Fibroblast of the aortic adventitia (primary cell): ENCODE measurements around the gene NIPA2. TPM values are rescaled to one million over a fixed set of nuclear protein-coding genes. Genes with fewer than 3 reads are reported as not detected.

Source experiments
- DNase-seq: peaks from one replicate; pipeline ENCODE4 v3.0.0-alpha.2; 2010; ENCODE audit warnings: low read depth
- H3K4me3 ChIP-seq: 2 replicates; pipeline ENCODE4 v1.5.1; 2011; ENCODE audit warnings: low read depth, mild to moderate bottlenecking, control low read depth, low read length, moderate library complexity
- total RNA-seq: library from RNA; depleted of rRNA; stranded (reverse); fragments of >200 nt; gene quantifications from 2 replicates; pipeline ENCODE4 v1.2.3, GENCODE V29; 2012; ENCODE audit warnings: low replicate concordance
- TF ChIP-seq, protein P1 (sequence below): IDR thresholded peaks from 2 replicates; pipeline ENCODE4 v1.5.1; 2011; ENCODE audit warnings: mild to moderate bottlenecking, low read length, control low read depth, inconsistent platforms; ENCODE audit not compliant: insufficient read depth

NIPA2 gene
- total RNA-seq, 1 donor = 75.3 TPM

DNA sequence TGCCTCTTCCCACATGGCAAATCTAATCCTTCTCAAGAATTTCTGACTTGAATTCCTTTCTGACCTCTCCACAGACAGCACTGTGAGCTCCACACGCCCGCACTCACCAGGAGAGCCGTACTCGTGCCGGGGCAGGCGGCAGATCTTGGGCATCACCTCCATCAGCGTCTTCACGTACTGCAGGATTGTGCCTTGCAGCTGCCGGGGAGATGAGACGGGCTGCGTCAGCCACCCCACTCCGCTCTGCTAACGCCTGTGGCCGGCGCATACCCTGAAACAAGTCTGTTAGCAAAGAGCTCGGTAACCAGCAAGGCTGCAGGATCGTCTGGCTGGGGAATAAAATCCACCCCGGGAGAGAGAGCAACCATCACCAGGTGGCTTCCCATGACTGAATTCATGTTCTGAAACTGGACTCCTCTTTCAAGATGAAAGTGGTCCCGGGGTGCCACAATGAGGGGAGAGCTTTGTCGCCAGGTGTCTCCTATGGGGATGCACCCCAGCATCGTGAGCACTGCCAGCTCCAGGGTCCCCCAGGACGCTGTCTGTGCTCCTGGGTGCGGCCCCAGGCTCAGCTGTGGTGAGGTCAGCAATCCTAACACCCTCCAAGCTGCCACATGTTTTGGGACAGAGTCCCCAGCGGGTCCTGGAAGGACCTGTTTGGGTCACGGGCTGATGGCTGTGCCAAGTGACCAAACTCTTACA is 43.4 kb downstream of the NIPA2 start:
- H3K4me3 ChIP-seq = no peak overlapping the region
- no peak for DNase-seq
- TF ChIP-seq, protein P1, sequence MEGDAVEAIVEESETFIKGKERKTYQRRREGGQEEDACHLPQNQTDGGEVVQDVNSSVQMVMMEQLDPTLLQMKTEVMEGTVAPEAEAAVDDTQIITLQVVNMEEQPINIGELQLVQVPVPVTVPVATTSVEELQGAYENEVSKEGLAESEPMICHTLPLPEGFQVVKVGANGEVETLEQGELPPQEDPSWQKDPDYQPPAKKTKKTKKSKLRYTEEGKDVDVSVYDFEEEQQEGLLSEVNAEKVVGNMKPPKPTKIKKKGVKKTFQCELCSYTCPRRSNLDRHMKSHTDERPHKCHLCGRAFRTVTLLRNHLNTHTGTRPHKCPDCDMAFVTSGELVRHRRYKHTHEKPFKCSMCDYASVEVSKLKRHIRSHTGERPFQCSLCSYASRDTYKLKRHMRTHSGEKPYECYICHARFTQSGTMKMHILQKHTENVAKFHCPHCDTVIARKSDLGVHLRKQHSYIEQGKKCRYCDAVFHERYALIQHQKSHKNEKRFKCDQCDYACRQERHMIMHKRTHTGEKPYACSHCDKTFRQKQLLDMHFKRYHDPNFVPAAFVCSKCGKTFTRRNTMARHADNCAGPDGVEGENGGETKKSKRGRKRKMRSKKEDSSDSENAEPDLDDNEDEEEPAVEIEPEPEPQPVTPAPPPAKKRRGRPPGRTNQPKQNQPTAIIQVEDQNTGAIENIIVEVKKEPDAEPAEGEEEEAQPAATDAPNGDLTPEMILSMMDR = no peak

DNA sequence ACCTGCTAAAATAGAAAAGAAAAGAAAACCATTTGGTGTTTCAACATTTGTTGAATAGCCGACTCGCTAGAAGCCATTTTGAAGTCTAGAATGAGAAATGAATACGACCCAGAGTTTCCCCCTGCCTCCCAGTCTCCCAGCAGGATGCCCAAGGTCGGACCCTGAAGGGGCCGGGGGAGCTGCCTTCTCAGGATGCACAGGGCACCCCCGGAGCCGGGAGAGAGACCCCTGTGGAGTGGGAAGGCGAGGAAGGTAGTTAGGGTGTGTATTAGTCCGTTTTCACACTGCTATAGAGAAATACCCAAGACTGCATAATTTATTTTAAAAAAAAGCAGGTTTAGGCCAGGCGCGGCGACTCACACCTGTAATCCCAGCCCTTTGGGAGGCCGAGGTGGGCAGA is 44.7 kb downstream of the NIPA2 start:
- TF ChIP-seq, protein P1 = no peak
- no peak overlapping the region for H3K4me3 ChIP-seq
- DNase-seq = no peak

DNA sequence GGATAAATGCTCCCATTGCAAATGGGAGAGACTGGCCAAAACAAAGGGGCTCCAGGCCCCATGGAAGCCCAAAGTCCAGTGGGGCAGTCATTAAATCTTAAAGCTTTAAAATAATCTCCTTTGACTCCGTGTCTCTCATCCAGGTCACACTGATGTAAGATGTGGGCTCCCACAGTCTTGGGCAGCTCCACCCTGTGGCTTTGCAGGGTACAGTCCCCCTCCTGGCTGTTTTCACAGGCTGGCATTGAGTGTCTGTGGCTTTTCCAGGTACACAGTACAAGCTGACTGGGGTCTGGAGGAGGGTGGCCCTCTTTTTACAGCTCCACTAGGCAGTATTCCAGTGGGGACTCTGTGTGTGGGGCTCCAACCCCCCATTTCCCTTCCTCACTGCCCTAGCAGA is 45.9 kb downstream of the NIPA2 start:
- no peak for DNase-seq
- TF ChIP-seq, protein P1 = no peak
- no peak overlapping the region for H3K4me3 ChIP-seq

DNA sequence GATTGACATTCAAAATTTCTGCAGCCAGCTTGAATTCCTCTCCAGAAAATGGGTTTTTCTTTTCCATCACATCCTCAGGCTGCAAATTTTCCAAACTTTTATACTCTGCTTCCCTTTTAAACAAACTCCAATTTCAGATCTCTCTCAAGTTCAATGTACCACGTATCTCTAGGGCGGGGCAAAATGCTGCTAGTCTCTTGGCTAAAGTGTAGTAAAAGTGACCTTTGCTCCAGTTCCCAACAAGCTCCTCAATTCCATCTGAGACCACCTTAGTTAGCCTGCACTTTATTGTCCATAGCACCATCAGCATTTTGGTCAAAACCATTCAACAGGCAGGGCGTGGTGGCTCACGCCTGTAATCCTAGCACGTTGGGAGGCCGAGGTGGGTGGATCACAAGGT is 46.7 kb downstream of the NIPA2 start:
- no peak overlapping the region for H3K4me3 ChIP-seq
- no peak for DNase-seq
- TF ChIP-seq, protein P1 = no peak

DNA sequence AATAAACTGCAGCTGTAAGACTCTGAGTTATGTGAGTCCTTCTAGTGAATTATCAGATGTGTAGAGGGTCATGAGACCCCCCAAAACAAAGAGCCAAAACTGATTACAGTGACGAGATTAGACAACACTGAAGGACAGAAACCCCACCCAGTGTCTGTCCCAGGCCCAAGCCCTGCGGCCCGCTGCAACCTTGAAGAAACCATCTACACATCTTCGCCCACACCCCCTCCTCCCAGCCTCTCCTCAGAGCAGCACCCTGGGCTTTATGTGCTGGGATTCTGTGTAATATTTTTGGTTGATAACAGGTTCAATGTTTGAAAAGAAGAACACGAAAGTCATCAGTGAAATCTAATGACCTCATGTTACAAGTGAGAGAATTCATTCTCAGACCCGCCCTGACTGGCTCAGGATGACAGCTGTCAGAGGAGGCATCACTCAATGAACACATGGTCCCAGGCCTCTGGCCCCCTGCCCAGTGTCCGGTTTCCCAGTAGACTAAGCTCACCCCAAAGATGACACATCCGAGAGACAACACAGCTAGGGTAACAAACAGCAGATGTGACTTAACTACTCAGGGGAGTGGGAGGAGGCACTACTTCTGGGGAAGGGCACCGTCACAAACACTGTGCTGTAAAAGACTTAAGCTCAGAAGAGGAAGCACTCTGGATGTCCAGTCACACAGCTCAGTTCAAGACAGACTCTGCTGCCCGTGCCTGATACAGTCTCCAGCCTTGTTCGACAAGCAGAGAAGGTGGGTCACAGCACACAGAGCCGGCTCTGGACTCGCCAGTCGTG is 48.9 kb downstream of the NIPA2 start:
- TF ChIP-seq, protein P1 = no peak
- no peak overlapping the region for H3K4me3 ChIP-seq
- peak; percentile 36 for DNase-seq

DNA sequence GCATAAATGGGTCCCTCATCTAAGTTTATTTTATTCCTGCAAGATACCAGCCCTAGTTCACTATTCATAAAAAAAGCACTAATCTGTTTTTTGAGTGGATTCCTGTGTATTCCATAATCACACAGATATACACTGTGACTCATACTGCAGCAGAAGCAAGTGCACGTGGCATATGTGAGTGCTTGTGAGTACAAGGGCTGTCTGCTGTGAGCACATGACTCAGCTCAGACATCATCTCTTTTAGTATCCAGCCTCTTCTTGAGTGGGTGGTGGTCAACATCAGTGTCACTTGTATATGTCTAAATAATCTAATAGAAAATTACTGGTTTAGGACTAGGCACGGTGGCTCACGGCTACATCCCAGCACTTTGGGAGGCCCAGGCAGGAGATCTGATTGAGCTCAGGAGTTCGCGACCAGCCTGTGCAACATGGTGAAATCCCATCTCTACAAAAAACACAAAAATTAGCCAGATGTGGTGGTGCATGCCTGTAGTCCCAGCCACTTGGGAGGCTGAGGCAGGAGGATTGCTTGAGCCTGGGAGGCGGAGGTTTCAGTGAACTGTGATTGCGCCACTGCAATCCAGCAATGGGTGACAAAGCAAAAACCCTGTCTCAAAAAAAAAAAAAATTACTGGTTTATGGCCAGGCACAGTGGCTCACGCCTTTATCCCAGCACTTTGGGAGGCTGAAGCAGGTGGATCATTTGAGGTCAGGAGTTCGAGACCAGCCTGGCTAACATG is 49.8 kb downstream of the NIPA2 start:
- DNase-seq = peak; percentile 95
- no peak overlapping the region for H3K4me3 ChIP-seq
- TF ChIP-seq, protein P1 = no peak
